Measurements from ENCODE around the gene TUBG1.
"Not testable (repeated sequence)": the region's sequence is repeated elsewhere in the genome, so short reads cannot be mapped to it uniquely, and the experiment has no call there.

TUBG1 gene

GRCh38 chr17:42655528-42655927 lies 46.0 kb downstream of the TUBG1 start:
- peaks cover 3% of the 10 kb centered on the region for H3K36me3 ChIP-seq (ENCODE audit: low read depth)
- H3K27me3 ChIP-seq (ENCODE audit: insufficient read depth, poor library complexity, severe bottlenecking) = no peaks in the 10 kb centered on the region
- peaks cover 8% of the 10 kb centered on the region for H3K4me1 ChIP-seq (ENCODE audit: insufficient read depth, poor library complexity, severe bottlenecking)
- no peak for DNase-seq (ENCODE audit: low spot score)
- H3K4me3 ChIP-seq (ENCODE audit: severe bottlenecking) = no peak overlapping the region
- H3K27ac ChIP-seq (ENCODE audit: poor library complexity, severe bottlenecking) = peak overlapping the region; percentile 11
- ATAC-seq (ENCODE audit: low read depth) = no peak
- no peaks in the 10 kb centered on the region for H3K9me3 ChIP-seq (ENCODE audit: severe bottlenecking)
- TF ChIP-seq CTCF (IDR thresholded peaks at IDR 0.05; ENCODE audit: poor library complexity, severe bottlenecking) = no peak

- H3K27me3 ChIP-seq (ENCODE audit: insufficient read depth, poor library complexity, severe bottlenecking) = no peaks in the 10 kb centered on the region
- no peak for TF ChIP-seq CTCF (IDR thresholded peaks at IDR 0.05; ENCODE audit: poor library complexity, severe bottlenecking)
- no peak for DNase-seq (ENCODE audit: low spot score)
- H3K36me3 ChIP-seq (ENCODE audit: low read depth) = peaks cover 27% of the 10 kb centered on the region
- H3K27ac ChIP-seq (ENCODE audit: poor library complexity, severe bottlenecking) = peak overlapping the region; percentile 82
- peaks cover 17% of the 10 kb centered on the region for H3K4me1 ChIP-seq (ENCODE audit: insufficient read depth, poor library complexity, severe bottlenecking)
- no peak overlapping the region for H3K4me3 ChIP-seq (ENCODE audit: severe bottlenecking)
- no peaks in the 10 kb centered on the region for H3K9me3 ChIP-seq (ENCODE audit: severe bottlenecking)
- ATAC-seq (ENCODE audit: low read depth) = no peak
Measured at GRCh38 chr17:42657824-42658588, 48.5 kb downstream of the TUBG1 start.

GRCh38 chr17:42659079-42659931 lies 49.8 kb downstream of the TUBG1 start, which contains the start of gene TUBG2:
Gene TUBG2, plus strand, starts transcription at chr17:42659284. Its CDS starts 220 bp downstream, at chr17:42659504.
- DNase-seq (ENCODE audit: low spot score) = peak; percentile 90
- TF ChIP-seq CTCF (IDR thresholded peaks at IDR 0.05; ENCODE audit: poor library complexity, severe bottlenecking) = no peak
- Histone ChIP-seq H3K4me1 (ENCODE audit: insufficient read depth, poor library complexity, severe bottlenecking) (peaks cover 17% of the 10 kb centered on the region), H3K36me3 (ENCODE audit: low read depth) (peaks cover 39% of the 10 kb centered on the region), H3K9me3 (ENCODE audit: severe bottlenecking) (no peaks in the 10 kb centered on the region), H3K4me3 (ENCODE audit: severe bottlenecking) (peak within 1 kb of the TSS; percentile 47), H3K27me3 (ENCODE audit: insufficient read depth, poor library complexity, severe bottlenecking) (no peaks in the 10 kb centered on the region), H3K27ac (ENCODE audit: poor library complexity, severe bottlenecking) (peak within 1 kb of the TSS; percentile 82)
- ATAC-seq (ENCODE audit: low read depth) = peak; percentile 80

GRCh38 chr17:42659932-42660274 lies 50.4 kb downstream of the TUBG1 start:
- H3K4me3 ChIP-seq (ENCODE audit: severe bottlenecking) = peak overlapping the region; percentile 47
- not testable (repeated sequence) for H3K27me3 ChIP-seq (ENCODE audit: insufficient read depth, poor library complexity, severe bottlenecking); H3K9me3 ChIP-seq (ENCODE audit: severe bottlenecking); DNase-seq (ENCODE audit: low spot score)
- H3K27ac ChIP-seq (ENCODE audit: poor library complexity, severe bottlenecking) = peak overlapping the region; percentile 82
- peaks cover 17% of the 10 kb centered on the region for H3K4me1 ChIP-seq (ENCODE audit: insufficient read depth, poor library complexity, severe bottlenecking)
- peak; percentile 15; the same call in 1 of the 3 replicates for ATAC-seq (ENCODE audit: low read depth)
- peaks cover 41% of the 10 kb centered on the region for H3K36me3 ChIP-seq (ENCODE audit: low read depth)

- Histone ChIP-seq H3K36me3 (ENCODE audit: low read depth) (peaks cover 50% of the 10 kb centered on the region), H3K9me3 (ENCODE audit: severe bottlenecking) (no peaks in the 10 kb centered on the region), H3K4me1 (ENCODE audit: insufficient read depth, poor library complexity, severe bottlenecking) (peaks cover 17% of the 10 kb centered on the region), H3K27ac (ENCODE audit: poor library complexity, severe bottlenecking) (peak overlapping the region; percentile 82), H3K27me3 (ENCODE audit: insufficient read depth, poor library complexity, severe bottlenecking) (no peaks in the 10 kb centered on the region), H3K4me3 (ENCODE audit: severe bottlenecking) (peak overlapping the region; percentile 9)
- DNase-seq (ENCODE audit: low spot score) (no peak), ATAC-seq (ENCODE audit: low read depth) (peak; percentile 64)
- no peak for TF ChIP-seq CTCF (IDR thresholded peaks at IDR 0.05; ENCODE audit: poor library complexity, severe bottlenecking)
Measured at GRCh38 chr17:42660692-42661345, 51.3 kb downstream of the TUBG1 start.

Measured in RWPE2 (cell line).